Breast epithelium (tissue), 3 donors: Measurements from ENCODE around the gene NUP50.

Experiments used
- POLR2A ChIP-seq: fragments of 450-650 bp; IDR thresholded peaks from one replicate; pipeline ENCODE4 v1.6.1; 2016; ENCODE audit warnings: antibody characterized with exemption, mild to moderate bottlenecking, moderate library complexity
- POLR2AphosphoS5 ChIP-seq, 3 donors: sonication (generic); formaldehyde crosslinking; IDR thresholded peaks; one replicate each; pipeline ENCODE4 v1.6.1; 2017; ENCODE audit warnings: antibody characterized with exemption in 3 of 3
- TF ChIP-seq, protein P1 (sequence below), 3 donors: fragments of 450-650 bp; IDR thresholded peaks; one replicate each; pipeline ENCODE4 v1.5.1; 2016 to 2017; ENCODE audit warnings: antibody characterized with exemption in 3 of 3, mild to moderate bottlenecking in 3 of 3, moderate library complexity in 3 of 3

DNA sequence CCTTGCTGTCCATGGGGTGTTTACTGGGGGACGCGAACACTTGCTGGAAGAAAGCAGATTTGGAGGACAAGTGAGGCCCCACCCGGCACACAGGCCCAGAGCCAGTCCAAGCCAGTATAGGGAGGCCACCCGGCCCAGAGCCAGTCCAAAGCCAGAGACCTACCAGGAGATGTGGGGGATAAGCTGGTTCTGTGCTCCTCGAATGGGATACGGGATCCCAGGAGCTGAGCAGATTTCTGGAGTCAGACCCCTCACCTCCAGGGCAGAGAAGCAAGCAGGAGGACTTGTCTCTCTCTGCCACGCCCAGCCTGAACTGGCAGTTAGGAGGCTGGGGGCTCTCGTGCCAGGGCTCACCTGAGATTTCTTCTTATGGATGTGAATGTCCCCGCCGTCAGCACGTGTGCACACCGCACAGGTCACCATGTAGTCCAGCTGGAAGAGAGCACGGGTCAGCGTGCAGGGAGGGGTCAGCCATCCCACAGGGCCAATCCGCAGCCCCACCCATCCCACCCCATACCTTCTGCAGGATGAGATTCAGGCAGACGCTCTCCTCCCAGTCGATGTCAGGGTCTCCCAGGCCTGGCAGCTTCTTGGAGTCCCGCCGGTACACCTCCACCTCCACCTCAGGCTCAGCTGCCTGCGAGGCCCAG lies 41.7 kb downstream of the NUP50 start:
- TF ChIP-seq, protein P1, sequence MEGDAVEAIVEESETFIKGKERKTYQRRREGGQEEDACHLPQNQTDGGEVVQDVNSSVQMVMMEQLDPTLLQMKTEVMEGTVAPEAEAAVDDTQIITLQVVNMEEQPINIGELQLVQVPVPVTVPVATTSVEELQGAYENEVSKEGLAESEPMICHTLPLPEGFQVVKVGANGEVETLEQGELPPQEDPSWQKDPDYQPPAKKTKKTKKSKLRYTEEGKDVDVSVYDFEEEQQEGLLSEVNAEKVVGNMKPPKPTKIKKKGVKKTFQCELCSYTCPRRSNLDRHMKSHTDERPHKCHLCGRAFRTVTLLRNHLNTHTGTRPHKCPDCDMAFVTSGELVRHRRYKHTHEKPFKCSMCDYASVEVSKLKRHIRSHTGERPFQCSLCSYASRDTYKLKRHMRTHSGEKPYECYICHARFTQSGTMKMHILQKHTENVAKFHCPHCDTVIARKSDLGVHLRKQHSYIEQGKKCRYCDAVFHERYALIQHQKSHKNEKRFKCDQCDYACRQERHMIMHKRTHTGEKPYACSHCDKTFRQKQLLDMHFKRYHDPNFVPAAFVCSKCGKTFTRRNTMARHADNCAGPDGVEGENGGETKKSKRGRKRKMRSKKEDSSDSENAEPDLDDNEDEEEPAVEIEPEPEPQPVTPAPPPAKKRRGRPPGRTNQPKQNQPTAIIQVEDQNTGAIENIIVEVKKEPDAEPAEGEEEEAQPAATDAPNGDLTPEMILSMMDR (IDR thresholded peaks at IDR 0.05) = no peak
- TF ChIP-seq POLR2AphosphoS5 (IDR thresholded peaks at IDR 0.05) (no peak), POLR2A (no peak)
